Left lung (tissue), 10 donors: ENCODE measurements around the gene FRMD4A. TPM values are rescaled to one million over a fixed set of nuclear protein-coding genes. Genes with fewer than 3 reads are reported as not detected.

Experiments used
- ATAC-seq: fragments of 200-7000 bp; cut with Tn5 transposase; one replicate; pipeline ENCODE4 v1.9.1; 2020; ENCODE audit warnings: moderate library complexity
- DNase-seq, 4 donors: peaks; one replicate each; pipeline ENCODE4 v3.0.0-alpha.2; 2013 to 2020
- H3K27ac ChIP-seq, 2 donors: fragments of 200-600 bp; sonication (generic) in 1 of 2; one replicate each; pipeline versions ENCODE4 v1.5.0 to v1.8.0; 2020 to 2021
- H3K27me3 ChIP-seq, 2 donors: fragments of 200-600 bp; sonication (generic) in 1 of 2; one replicate each; pipeline versions ENCODE4 v1.5.0 to v1.8.0; 2020 to 2021
- H3K36me3 ChIP-seq, 2 donors: fragments of 200-600 bp; sonication (generic) in 1 of 2; one replicate each; pipeline versions ENCODE4 v1.5.0 to v1.8.0; 2020 to 2021
- H3K4me1 ChIP-seq, 2 donors: fragments of 200-600 bp; one replicate each; pipeline ENCODE4 v1.8.0; 2021
- H3K4me3 ChIP-seq, 2 donors: fragments of 200-600 bp; sonication (generic) in 1 of 2; one replicate each; pipeline versions ENCODE4 v1.5.0 to v1.8.0; 2020 to 2021; ENCODE audit warnings: mild to moderate bottlenecking in 1 of 2
- H3K9me3 ChIP-seq, 2 donors: fragments of 200-600 bp; sonication (generic) in 1 of 2; one replicate each; pipeline versions ENCODE4 v1.5.0 to v1.8.0; 2020 to 2021
- CTCF ChIP-seq, 2 donors: fragments of 200-600 bp; sonication (generic) in 1 of 2; IDR thresholded peaks; one replicate each; pipeline versions ENCODE4 v1.5.0 to v1.8.0; 2021; ENCODE audit warnings: antibody characterized with exemption in 2 of 2
- intact Hi-C, 2 donors: fragments of 100-400 bp; cut with DNase I; formaldehyde crosslinking; loops; one replicate each; pipeline versions ENCODE4 v1.11.2 to v1.14.2; 2022
- polyA plus RNA-seq, 6 donors: library from polyadenylated mRNA; unstranded; fragments of 120-200 nt; gene quantifications; one replicate each; pipeline ENCODE4 v1.2.1, GENCODE V29; 2013; ENCODE audit not compliant: insufficient read length in 6 of 6
- total RNA-seq, 2 donors: library from RNA; stranded (reverse); fragmentation: NEBNext Ultra II Directional; extraction: Animal tissue kit (Norgen Biotek cat#: 25700); gene quantifications; one replicate each; pipeline ENCODE4 v1.2.1, GENCODE V29; 2021
- donor health status: DM: no; HTN: yes; CAD: no.
- donor health status: DM: no; HTN: no; CAD: no.

The FRMD4A gene
- total and polyA plus RNA-seq, 8 donors, result 33.9 to 62.8 (median 57.0) TPM

GRCh38 chr10:13674645-13675588, 655.8 kb downstream of the FRMD4A start:
- no peaks in the 10 kb centered on the region for H3K9me3 ChIP-seq
- ATAC-seq, result no peak
- no peak overlapping the region for H3K27ac ChIP-seq
- peaks cover 0 to 5% of the 10 kb centered on the region in 2 donors for H3K4me1 ChIP-seq
- intact Hi-C loops, result loop anchor here in 1 of 2 donors (10.0 kb wide), 1 partner anchor 100 kb away; no protein-coding TSS in a partner anchor
- no peak for DNase-seq
- no peaks in the 10 kb centered on the region for H3K27me3 ChIP-seq
- no peak for TF ChIP-seq CTCF (IDR thresholded peaks at IDR 0.05)
- no peak overlapping the region for H3K4me3 ChIP-seq
- H3K36me3 ChIP-seq, result peaks cover 0 to 23% of the 10 kb centered on the region in 2 donors

GRCh38 chr10:13673156-13673555, 657.6 kb downstream of the FRMD4A start:
- H3K27me3 ChIP-seq, result no peaks in the 10 kb centered on the region

GRCh38 chr10:13672548-13672947, 658.2 kb downstream of the FRMD4A start:
- TF ChIP-seq CTCF (IDR thresholded peaks at IDR 0.05), result no peak
- no peak for ATAC-seq
- intact Hi-C loops, result loop anchor here in 1 of 2 donors (10.0 kb wide), 1 partner anchor 102 kb away; no protein-coding TSS in a partner anchor

More at GRCh38 chr10:13673156-13673555, 657.6 kb downstream of the FRMD4A start:
- ATAC-seq, result no peak
- Histone ChIP-seq H3K4me1 (peaks cover 0 to 10% of the 10 kb centered on the region in 2 donors), H3K9me3 (no peaks in the 10 kb centered on the region), H3K4me3 (no peak overlapping the region), H3K27ac (no peak overlapping the region), H3K36me3 (peaks cover 0 to 38% of the 10 kb centered on the region in 2 donors)
- DNase-seq, result no peak
- no peak for TF ChIP-seq CTCF (IDR thresholded peaks at IDR 0.05)
- intact Hi-C loops, result loop anchor here in 1 of 2 donors (10.0 kb wide), 1 partner anchor 102 kb away; no protein-coding TSS in a partner anchor

GRCh38 chr10:13671904-13672303, 658.8 kb downstream of the FRMD4A start:
- H3K27me3 ChIP-seq, result no peaks in the 10 kb centered on the region
- H3K27ac ChIP-seq, result no peak overlapping the region
- TF ChIP-seq CTCF (IDR thresholded peaks at IDR 0.05), result no peak
- H3K9me3 ChIP-seq, result no peaks in the 10 kb centered on the region
- peaks cover 0 to 10% of the 10 kb centered on the region in 2 donors for H3K4me1 ChIP-seq
- intact Hi-C loops, result loop anchor here in 1 of 2 donors (10.0 kb wide), 1 partner anchor 103 kb away; no protein-coding TSS in a partner anchor
- peaks cover 0 to 43% of the 10 kb centered on the region in 2 donors for H3K36me3 ChIP-seq
- no peak overlapping the region for H3K4me3 ChIP-seq
- DNase-seq, result no peak
- ATAC-seq, result no peak

More at GRCh38 chr10:13672548-13672947, 658.2 kb downstream of the FRMD4A start:
- Histone ChIP-seq H3K4me3 (no peak overlapping the region), H3K4me1 (peaks cover 0 to 10% of the 10 kb centered on the region in 2 donors), H3K36me3 (peaks cover 0 to 40% of the 10 kb centered on the region in 2 donors), H3K9me3 (no peaks in the 10 kb centered on the region), H3K27me3 (no peaks in the 10 kb centered on the region), H3K27ac (no peak overlapping the region)
- DNase-seq, result peak in 1 of 4 donors; percentile 72

- DNase-seq, result no peak
- peaks cover 0 to 58% of the 10 kb centered on the region in 2 donors for H3K36me3 ChIP-seq
- peaks cover 0 to 10% of the 10 kb centered on the region in 2 donors for H3K4me1 ChIP-seq
- no peak overlapping the region for H3K27ac ChIP-seq
- intact Hi-C loops, result loop anchor here in 1 of 2 donors (10.0 kb wide), 1 partner anchor 104 kb away; no protein-coding TSS in a partner anchor
- no peaks in the 10 kb centered on the region for H3K27me3 ChIP-seq
- no peak overlapping the region for H3K4me3 ChIP-seq
- H3K9me3 ChIP-seq, result no peaks in the 10 kb centered on the region
- TF ChIP-seq CTCF (IDR thresholded peaks at IDR 0.05), result no peak
- ATAC-seq, result no peak
These were observed 660.4 kb downstream of the FRMD4A start for GRCh38 chr10:13670311-13670710.
